OCI-LY7 (cell line): ENCODE measurements around the gene BLCAP. TPM values are rescaled to one million over a fixed set of nuclear protein-coding genes. Genes with fewer than 3 reads are reported as not detected.

Experiments used
- BruUV-seq: library from RNA; stranded (reverse); fragments of 400-500 nt; replicated peaks from 2 replicates; lab custom pipeline; 2021; lab: Mats Ljungman, UMichigan
- CTCF ChIA-PET: fragments of 300-600 bp; sonication (Branson Sonifier 250); formaldehyde crosslinking; loops from one replicate; lab custom pipeline; 2022; ENCODE audit warnings: antibody characterized with exemption; ENCODE audit not compliant: unreplicated experiment; lab: Charles Lee
- POLR2A ChIA-PET: fragments of 300-600 bp; sonication (Branson Sonifier 250); formaldehyde crosslinking; loops from one replicate; lab custom pipeline; 2022; ENCODE audit warnings: antibody characterized with exemption; lab: Charles Lee
- DNase-seq: peaks from one replicate; pipeline ENCODE4 v3.0.0-alpha.2; 2015; ENCODE audit warnings: low spot score
- H2AFZ ChIP-seq: fragments of 200-600 bp; sonication (generic), shearing (Covaris generic); 2 replicates; pipeline ENCODE4 v1.6.1; 2014; ENCODE audit warnings: mild to moderate bottlenecking, antibody characterized with exemption, low read length, moderate library complexity
- H3K27ac ChIP-seq: fragments of 200-600 bp; sonication (generic); 2 replicates; pipeline ENCODE4 v1.5.1; 2014; ENCODE audit warnings: mixed run types, low read depth, mild to moderate bottlenecking, moderate library complexity, low read length, inconsistent platforms; ENCODE audit not compliant: poor library complexity, severe bottlenecking
- H3K36me3 ChIP-seq: fragments of 200-600 bp; sonication (generic); 2 replicates; pipeline ENCODE4 v1.6.1; 2014; ENCODE audit warnings: mild to moderate bottlenecking, antibody characterized with exemption, low read length, moderate library complexity, mixed read lengths; ENCODE audit not compliant: insufficient read depth
- H3K4me1 ChIP-seq: fragments of 200-600 bp; sonication (generic); 2 replicates; pipeline ENCODE4 v1.5.1; 2014; ENCODE audit warnings: mild to moderate bottlenecking, low read length; ENCODE audit not compliant: insufficient read depth, poor library complexity, severe bottlenecking
- H3K4me2 ChIP-seq: fragments of 200-600 bp; sonication (generic); 2 replicates; pipeline ENCODE4 v1.6.1; 2014; ENCODE audit warnings: mild to moderate bottlenecking, low read length
- H3K4me3 ChIP-seq: fragments of 200-600 bp; sonication (generic); 2 replicates; pipeline ENCODE4 v1.5.1; 2014; ENCODE audit warnings: mild to moderate bottlenecking, low read depth, low read length; ENCODE audit not compliant: poor library complexity, severe bottlenecking
- H3K79me2 ChIP-seq: fragments of 200-600 bp; sonication (generic); 2 replicates; pipeline ENCODE4 v1.6.1; 2016; ENCODE audit warnings: low read depth, mild to moderate bottlenecking, low read length, moderate library complexity, mixed read lengths; ENCODE audit not compliant: insufficient read depth
- H3K9me2 ChIP-seq: fragments of 200-600 bp; sonication (generic); 2 replicates; pipeline ENCODE4 v1.6.1; 2016; ENCODE audit warnings: mild to moderate bottlenecking, low read length, mixed read lengths; ENCODE audit not compliant: insufficient read depth
- H3K9me3 ChIP-seq: fragments of 200-600 bp; sonication (generic); 2 replicates; pipeline ENCODE4 v1.6.1; 2014; ENCODE audit warnings: mild to moderate bottlenecking, mixed run types, low read length, mixed read lengths
- H4K20me1 ChIP-seq: fragments of 200-600 bp; sonication (generic); 2 replicates; pipeline ENCODE4 v1.6.1; 2014; ENCODE audit warnings: mild to moderate bottlenecking, antibody characterized with exemption, low read length, moderate library complexity, mixed read lengths; ENCODE audit not compliant: insufficient read depth
- EZH2phosphoT487 ChIP-seq: fragments of 200-600 bp; sonication (generic); IDR thresholded peaks from 2 replicates; pipeline ENCODE4 v1.6.1; 2018; ENCODE audit warnings: low read depth, borderline replicate concordance, mild to moderate bottlenecking, mixed run types, antibody characterized with exemption, low read length, moderate library complexity, mixed read lengths
- intact Hi-C: fragments of 100-400 bp; cut with micrococcal nuclease; formaldehyde crosslinking; loops from one replicate; pipeline ENCODE4 v1.10.0; 2022; ENCODE audit not compliant: unreplicated experiment
- total RNA-seq, 2 experiments: library from RNA; depleted of rRNA in 1 of 2; stranded (reverse); fragments of >200 nt in 1 of 2; shearing (Covaris generic) in 1 of 2; gene quantifications; 2 replicates each; pipeline ENCODE4 v1.2.3, GENCODE V29; 2014 to 2022
- TF ChIP-seq, protein P1 (sequence below): fragments of 200-600 bp; sonication (generic); conservative IDR thresholded peaks from 2 replicates; pipeline ENCODE4 v1.5.1; 2014; ENCODE audit warnings: mild to moderate bottlenecking, antibody characterized with exemption, low read length, moderate library complexity, mixed read lengths

BLCAP gene
- total RNA-seq, 2 experiments from 2014 or later = 32.3 to 55.1 TPM

- H3K79me2 ChIP-seq = no peaks in the 10 kb centered on the region
- no peaks in the 10 kb centered on the region for H3K9me3 ChIP-seq
- ChIA-PET CTCF (no interaction called here), POLR2A (no interaction called here)
- no peak overlapping the region for H2AFZ ChIP-seq
- no TSS peak for BruUV-seq
- H3K4me3 ChIP-seq = no peak overlapping the region
- no peak overlapping the region for H3K27ac ChIP-seq
- H3K4me2 ChIP-seq = no peak overlapping the region
- intact Hi-C loops = no loop called here
- no peaks in the 10 kb centered on the region for H3K36me3 ChIP-seq
- no peaks in the 10 kb centered on the region for H3K9me2 ChIP-seq
- peaks cover 2% of the 10 kb centered on the region for H3K4me1 ChIP-seq
- H4K20me1 ChIP-seq = no peaks in the 10 kb centered on the region
- DNase-seq = no peak
- no peak for TF ChIP-seq EZH2phosphoT487
- TF ChIP-seq, protein P1, sequence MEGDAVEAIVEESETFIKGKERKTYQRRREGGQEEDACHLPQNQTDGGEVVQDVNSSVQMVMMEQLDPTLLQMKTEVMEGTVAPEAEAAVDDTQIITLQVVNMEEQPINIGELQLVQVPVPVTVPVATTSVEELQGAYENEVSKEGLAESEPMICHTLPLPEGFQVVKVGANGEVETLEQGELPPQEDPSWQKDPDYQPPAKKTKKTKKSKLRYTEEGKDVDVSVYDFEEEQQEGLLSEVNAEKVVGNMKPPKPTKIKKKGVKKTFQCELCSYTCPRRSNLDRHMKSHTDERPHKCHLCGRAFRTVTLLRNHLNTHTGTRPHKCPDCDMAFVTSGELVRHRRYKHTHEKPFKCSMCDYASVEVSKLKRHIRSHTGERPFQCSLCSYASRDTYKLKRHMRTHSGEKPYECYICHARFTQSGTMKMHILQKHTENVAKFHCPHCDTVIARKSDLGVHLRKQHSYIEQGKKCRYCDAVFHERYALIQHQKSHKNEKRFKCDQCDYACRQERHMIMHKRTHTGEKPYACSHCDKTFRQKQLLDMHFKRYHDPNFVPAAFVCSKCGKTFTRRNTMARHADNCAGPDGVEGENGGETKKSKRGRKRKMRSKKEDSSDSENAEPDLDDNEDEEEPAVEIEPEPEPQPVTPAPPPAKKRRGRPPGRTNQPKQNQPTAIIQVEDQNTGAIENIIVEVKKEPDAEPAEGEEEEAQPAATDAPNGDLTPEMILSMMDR = no peak
Observed at GRCh38 chr20:37540001-37540400, 12.3 kb upstream of the BLCAP start.

GRCh38 chr20:37539424-37539823 lies 11.7 kb upstream of the BLCAP start:
- ChIA-PET POLR2A (no interaction called here), CTCF (no interaction called here)
- no peak overlapping the region for H2AFZ ChIP-seq
- no peak overlapping the region for H3K27ac ChIP-seq
- H3K9me2 ChIP-seq = no peaks in the 10 kb centered on the region
- no peaks in the 10 kb centered on the region for H3K79me2 ChIP-seq
- no TSS peak for BruUV-seq
- intact Hi-C loops = no loop called here
- H3K4me2 ChIP-seq = no peak overlapping the region
- H3K9me3 ChIP-seq = no peaks in the 10 kb centered on the region
- TF ChIP-seq, protein P1 = no peak
- TF ChIP-seq EZH2phosphoT487 = no peak
- H3K4me1 ChIP-seq = peaks cover 8% of the 10 kb centered on the region
- no peak for DNase-seq
- H3K36me3 ChIP-seq = no peaks in the 10 kb centered on the region
- H4K20me1 ChIP-seq = no peaks in the 10 kb centered on the region
- H3K4me3 ChIP-seq = no peak overlapping the region

- H3K9me3 ChIP-seq = no peaks in the 10 kb centered on the region
- no peaks in the 10 kb centered on the region for H3K36me3 ChIP-seq
- H3K9me2 ChIP-seq = no peaks in the 10 kb centered on the region
- TF ChIP-seq, protein P1 = no peak
- no peak for TF ChIP-seq EZH2phosphoT487
- no peaks in the 10 kb centered on the region for H4K20me1 ChIP-seq
- BruUV-seq = no TSS peak
- H3K4me1 ChIP-seq = peaks cover 8% of the 10 kb centered on the region
- ChIA-PET CTCF (no interaction called here), POLR2A (interaction anchor here (0.6 kb wide), 1 partner anchor 273 kb away, joined by 3 read pairs; no protein-coding TSS in a partner anchor)
- H3K27ac ChIP-seq = no peak overlapping the region
- H2AFZ ChIP-seq = no peak overlapping the region
- no peak overlapping the region for H3K4me3 ChIP-seq
- no peak for DNase-seq
- H3K4me2 ChIP-seq = no peak overlapping the region
- H3K79me2 ChIP-seq = no peaks in the 10 kb centered on the region
- intact Hi-C loops = no loop called here
Observed at GRCh38 chr20:37538003-37538402, 10.3 kb upstream of the BLCAP start.
